ENCODE results near the gene TTC16. TPM values are rescaled to one million over a fixed set of nuclear protein-coding genes. Genes with fewer than 3 reads are reported as not detected.

TTC16 gene
- total and polyA plus RNA-seq, 4 donors: 1.5 to 5.6 (median 2.7) TPM

DNA sequence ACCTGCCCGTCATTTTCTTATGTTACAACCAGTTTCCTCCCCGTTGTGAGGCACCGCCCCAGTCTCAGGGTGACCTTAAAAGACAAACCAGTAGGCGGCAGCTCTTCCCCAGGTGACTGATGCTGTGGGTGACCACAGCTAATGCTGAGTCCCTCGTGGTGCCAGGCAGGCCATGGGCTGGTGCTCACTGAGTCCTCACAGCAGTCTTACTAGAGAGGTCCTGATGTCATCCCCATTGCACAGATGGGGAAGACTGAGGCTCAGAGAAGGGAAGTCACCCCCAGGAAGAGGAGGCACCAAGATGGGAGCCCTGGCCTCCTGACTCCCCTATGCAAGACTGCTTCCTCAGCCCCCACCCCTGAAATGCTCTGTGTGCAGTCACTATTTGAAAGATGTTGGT, 8.1 kb upstream of the TTC16 start:
- ATAC-seq (ENCODE audit: insufficient read depth, low FRiP score) (no peak), DNase-seq (no peak)
- Histone ChIP-seq H3K9ac (ENCODE audit: insufficient read depth in 1 of 2, low read length in 2 of 2) (no peak overlapping the region), H3K27me3 (ENCODE audit: control insufficient read depth in 3 of 3, insufficient read depth in 3 of 3, low read length in 2 of 3) (no peaks in the 10 kb centered on the region), H3K9me3 (ENCODE audit: control insufficient read depth in 4 of 4, insufficient read depth in 3 of 4, low read length in 3 of 4) (no peaks in the 10 kb centered on the region), H3K27ac (ENCODE audit: low read depth in 1 of 2, low read length in 1 of 2) (no peak overlapping the region), H3K4me1 (ENCODE audit: control insufficient read depth in 5 of 5, insufficient read depth in 5 of 5, low read length in 5 of 5) (peaks cover 0 to 5% (median 0%) of the 10 kb centered on the region in 5 donors), H3K36me3 (ENCODE audit: control insufficient read depth in 4 of 4, insufficient read depth in 4 of 4, low read length in 4 of 4) (peaks cover 0 to 5% (median 0%) of the 10 kb centered on the region in 4 donors), H3K4me3 (no peak overlapping the region)
- TF ChIP-seq, protein P1, sequence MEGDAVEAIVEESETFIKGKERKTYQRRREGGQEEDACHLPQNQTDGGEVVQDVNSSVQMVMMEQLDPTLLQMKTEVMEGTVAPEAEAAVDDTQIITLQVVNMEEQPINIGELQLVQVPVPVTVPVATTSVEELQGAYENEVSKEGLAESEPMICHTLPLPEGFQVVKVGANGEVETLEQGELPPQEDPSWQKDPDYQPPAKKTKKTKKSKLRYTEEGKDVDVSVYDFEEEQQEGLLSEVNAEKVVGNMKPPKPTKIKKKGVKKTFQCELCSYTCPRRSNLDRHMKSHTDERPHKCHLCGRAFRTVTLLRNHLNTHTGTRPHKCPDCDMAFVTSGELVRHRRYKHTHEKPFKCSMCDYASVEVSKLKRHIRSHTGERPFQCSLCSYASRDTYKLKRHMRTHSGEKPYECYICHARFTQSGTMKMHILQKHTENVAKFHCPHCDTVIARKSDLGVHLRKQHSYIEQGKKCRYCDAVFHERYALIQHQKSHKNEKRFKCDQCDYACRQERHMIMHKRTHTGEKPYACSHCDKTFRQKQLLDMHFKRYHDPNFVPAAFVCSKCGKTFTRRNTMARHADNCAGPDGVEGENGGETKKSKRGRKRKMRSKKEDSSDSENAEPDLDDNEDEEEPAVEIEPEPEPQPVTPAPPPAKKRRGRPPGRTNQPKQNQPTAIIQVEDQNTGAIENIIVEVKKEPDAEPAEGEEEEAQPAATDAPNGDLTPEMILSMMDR (IDR thresholded peaks at IDR 0.05; ENCODE audit: control extremely low read depth, extremely low read depth): no peak
- WGBS, 2 donors: 48 to 70% methylated on average over 5 of the region's 5 CpGs

GRCh38 chr9:127708952-127709587, 6.8 kb upstream of the TTC16 start:
- DNase-seq: no peak
- H3K4me3 ChIP-seq: no peak overlapping the region
- H3K9ac ChIP-seq (ENCODE audit: insufficient read depth in 1 of 2, low read length in 2 of 2): no peak overlapping the region
- no peaks in the 10 kb centered on the region for H3K27me3 ChIP-seq (ENCODE audit: control insufficient read depth in 3 of 3, insufficient read depth in 3 of 3, low read length in 2 of 3)
- no peak overlapping the region for H3K27ac ChIP-seq (ENCODE audit: low read depth in 1 of 2, low read length in 1 of 2)
- ATAC-seq (ENCODE audit: insufficient read depth, low FRiP score): no peak
- H3K36me3 ChIP-seq (ENCODE audit: control insufficient read depth in 4 of 4, insufficient read depth in 4 of 4, low read length in 4 of 4): peaks cover 0 to 5% (median 0%) of the 10 kb centered on the region in 4 donors
- 96 to 98% methylated on average over 8 of the region's 8 CpGs for WGBS, 2 donors
- TF ChIP-seq, protein P1 (IDR thresholded peaks at IDR 0.05; ENCODE audit: control extremely low read depth, extremely low read depth): no peak
- H3K4me1 ChIP-seq (ENCODE audit: control insufficient read depth in 5 of 5, insufficient read depth in 5 of 5, low read length in 5 of 5): peaks cover 0 to 5% (median 0%) of the 10 kb centered on the region in 5 donors
- no peaks in the 10 kb centered on the region for H3K9me3 ChIP-seq (ENCODE audit: control insufficient read depth in 4 of 4, insufficient read depth in 3 of 4, low read length in 3 of 4)

GRCh38 chr9:127710204-127710783, 5.6 kb upstream of the TTC16 start:
- peaks cover 0 to 6% (median 0%) of the 10 kb centered on the region in 4 donors for H3K36me3 ChIP-seq (ENCODE audit: control insufficient read depth in 4 of 4, insufficient read depth in 4 of 4, low read length in 4 of 4)
- no peaks in the 10 kb centered on the region for H3K9me3 ChIP-seq (ENCODE audit: control insufficient read depth in 4 of 4, insufficient read depth in 3 of 4, low read length in 3 of 4)
- 95 to 96% methylated on average over 10 of the region's 10 CpGs for WGBS, 2 donors
- H3K4me1 ChIP-seq (ENCODE audit: control insufficient read depth in 5 of 5, insufficient read depth in 5 of 5, low read length in 5 of 5): peaks cover 0 to 10% (median 0%) of the 10 kb centered on the region in 5 donors
- DNase-seq (no peak), ATAC-seq (ENCODE audit: insufficient read depth, low FRiP score) (no peak)
- H3K27ac ChIP-seq (ENCODE audit: low read depth in 1 of 2, low read length in 1 of 2): no peak overlapping the region
- H3K27me3 ChIP-seq (ENCODE audit: control insufficient read depth in 3 of 3, insufficient read depth in 3 of 3, low read length in 2 of 3): no peaks in the 10 kb centered on the region
- TF ChIP-seq, protein P1 (IDR thresholded peaks at IDR 0.05; ENCODE audit: control extremely low read depth, extremely low read depth): no peak
- H3K9ac ChIP-seq (ENCODE audit: insufficient read depth in 1 of 2, low read length in 2 of 2): no peak overlapping the region
- no peak overlapping the region for H3K4me3 ChIP-seq
